Mammary epithelial cell (primary cell): Measurements from ENCODE around the gene ACVR1B.

Experiments used
- EZH2 ChIP-seq: IDR thresholded peaks from 2 replicates; pipeline ENCODE4 v1.6.1; 2012; ENCODE audit warnings: low read length, inconsistent platforms, borderline replicate concordance
- TF ChIP-seq, protein P1 (sequence below), 2 donors: IDR thresholded peaks in 1 of 2; conservative IDR thresholded peaks in 1 of 2; 2 replicates each; pipeline ENCODE4 v1.5.1; 2011 to 2012; ENCODE audit warnings: inconsistent platforms in 2 of 2, low read length in 2 of 2, mild to moderate bottlenecking in 2 of 2, control low read depth in 1 of 2, low read depth in 1 of 2; ENCODE audit not compliant: insufficient read depth in 1 of 2; ENCODE audit errors: extremely low read depth in 1 of 2

DNA sequence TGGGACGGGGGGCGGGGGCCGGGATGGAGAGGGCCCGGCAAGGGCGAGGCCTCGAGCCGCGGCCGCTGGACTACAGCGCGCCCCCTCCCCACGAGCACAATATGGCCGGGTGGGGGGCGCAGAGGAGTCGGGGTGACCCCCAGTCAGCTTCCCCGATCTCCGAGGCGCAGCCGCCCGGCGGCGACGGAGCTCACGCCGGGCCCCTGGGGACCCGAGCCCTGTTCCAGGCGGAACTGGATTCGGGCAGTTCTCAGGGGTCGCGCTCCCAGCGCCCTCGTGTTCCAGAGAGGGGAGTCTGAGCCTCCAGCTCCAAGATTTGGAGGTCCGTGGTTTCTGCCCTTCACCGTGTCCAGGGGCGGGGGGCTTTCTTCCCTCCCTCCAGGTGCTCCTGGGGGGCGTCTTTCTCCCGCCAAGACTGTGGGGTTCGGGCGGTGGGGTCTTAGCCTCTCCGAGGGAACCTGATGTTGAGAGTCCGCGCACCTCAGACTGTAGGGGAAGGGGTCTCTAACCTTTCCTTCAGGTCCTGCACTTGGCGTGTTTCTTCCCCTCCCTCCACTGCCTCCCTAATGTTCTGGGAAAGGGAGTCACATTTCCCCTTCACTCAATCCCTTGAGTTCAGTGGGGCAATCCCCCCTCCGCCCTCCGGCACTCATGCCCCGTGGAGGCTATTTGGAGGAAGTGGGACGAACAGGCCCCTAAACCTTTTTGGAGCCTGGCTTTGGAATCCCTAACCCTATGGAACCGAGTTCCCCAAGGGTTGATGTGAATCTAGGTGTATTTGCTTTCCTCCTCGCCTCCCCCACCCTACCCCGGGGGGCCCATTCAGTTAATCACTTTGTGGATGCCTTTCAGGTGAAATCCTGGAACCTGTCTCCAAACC lies 584 bp downstream of the ACVR1B start:
- TF ChIP-seq, protein P1, sequence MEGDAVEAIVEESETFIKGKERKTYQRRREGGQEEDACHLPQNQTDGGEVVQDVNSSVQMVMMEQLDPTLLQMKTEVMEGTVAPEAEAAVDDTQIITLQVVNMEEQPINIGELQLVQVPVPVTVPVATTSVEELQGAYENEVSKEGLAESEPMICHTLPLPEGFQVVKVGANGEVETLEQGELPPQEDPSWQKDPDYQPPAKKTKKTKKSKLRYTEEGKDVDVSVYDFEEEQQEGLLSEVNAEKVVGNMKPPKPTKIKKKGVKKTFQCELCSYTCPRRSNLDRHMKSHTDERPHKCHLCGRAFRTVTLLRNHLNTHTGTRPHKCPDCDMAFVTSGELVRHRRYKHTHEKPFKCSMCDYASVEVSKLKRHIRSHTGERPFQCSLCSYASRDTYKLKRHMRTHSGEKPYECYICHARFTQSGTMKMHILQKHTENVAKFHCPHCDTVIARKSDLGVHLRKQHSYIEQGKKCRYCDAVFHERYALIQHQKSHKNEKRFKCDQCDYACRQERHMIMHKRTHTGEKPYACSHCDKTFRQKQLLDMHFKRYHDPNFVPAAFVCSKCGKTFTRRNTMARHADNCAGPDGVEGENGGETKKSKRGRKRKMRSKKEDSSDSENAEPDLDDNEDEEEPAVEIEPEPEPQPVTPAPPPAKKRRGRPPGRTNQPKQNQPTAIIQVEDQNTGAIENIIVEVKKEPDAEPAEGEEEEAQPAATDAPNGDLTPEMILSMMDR (conservative IDR thresholded peaks at IDR 0.05 in 1 of 2, IDR thresholded peaks at IDR 0.05 in 1 of 2; ENCODE audit: extremely low read depth in 1 of 2, insufficient read depth in 1 of 2, low read depth in 1 of 2, low read length in 2 of 2): no peak
- TF ChIP-seq EZH2: no peak
